ENCODE data around the gene RBBP6. TPM values are rescaled to one million over a fixed set of nuclear protein-coding genes. Genes with fewer than 3 reads are reported as not detected.
"Not testable (repeated sequence)": the region's sequence is repeated elsewhere in the genome, so short reads cannot be mapped to it uniquely, and the experiment has no call there.

RBBP6 gene
- total RNA-seq = 28.4 TPM

DNA sequence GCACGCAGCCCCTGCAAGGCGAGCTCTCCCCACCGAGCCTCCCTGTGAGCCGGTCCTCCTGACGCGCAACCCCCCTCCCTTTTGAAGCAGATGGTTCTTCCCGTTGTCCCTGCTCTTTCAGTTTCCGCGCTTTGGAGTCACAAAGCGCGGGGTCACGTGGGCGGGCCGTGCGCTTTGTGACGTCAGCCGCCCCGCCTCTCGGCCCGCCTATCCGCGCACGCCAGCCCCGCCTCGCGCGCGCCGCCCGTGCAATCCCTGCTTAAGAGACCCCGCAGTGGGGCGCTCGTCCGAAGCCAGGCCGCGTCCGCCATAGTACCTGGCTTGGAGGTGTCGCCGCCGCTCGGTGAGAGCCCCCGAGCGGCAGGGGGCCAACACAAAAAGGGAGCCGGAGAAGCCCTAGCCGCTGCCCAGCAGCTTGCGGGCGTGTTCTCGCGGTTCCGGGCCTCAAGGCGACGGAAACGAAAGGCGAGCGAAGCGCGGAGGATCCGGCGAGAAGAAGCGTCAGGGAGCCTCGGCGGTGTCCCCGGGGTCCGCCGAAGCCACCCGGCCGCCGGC is at the start of gene RBBP6:
Gene RBBP6, plus strand, starts transcription at position 272 of the 555 bp plus-strand sequence. CDS start 1,061 bp downstream, outside the sequence.
- peak; percentile 98 for ATAC-seq

DNA sequence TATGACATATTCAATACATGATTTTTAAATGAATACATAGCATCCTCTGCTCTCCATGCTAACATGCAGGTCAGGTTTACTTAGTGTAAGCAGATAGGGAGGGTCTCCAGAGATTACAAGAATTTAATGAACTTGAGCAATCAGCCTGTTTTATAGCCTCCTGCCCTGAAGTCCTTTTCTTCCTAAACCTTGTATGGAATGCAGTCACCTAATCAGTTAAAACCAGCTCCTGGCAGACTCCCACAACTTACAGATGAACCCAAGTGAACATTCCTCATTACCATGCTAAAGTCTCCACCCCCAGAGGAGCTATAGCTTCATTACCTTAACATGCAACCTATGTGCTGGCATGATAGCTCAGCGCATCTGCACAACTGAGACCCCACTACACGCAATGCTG is 48.5 kb upstream of the RBBP6 start:
- ATAC-seq = no peak

- peak; percentile 42 for ATAC-seq
Measured at GRCh38 chr16:24491731-24492130, 47.6 kb upstream of the RBBP6 start.

DNA sequence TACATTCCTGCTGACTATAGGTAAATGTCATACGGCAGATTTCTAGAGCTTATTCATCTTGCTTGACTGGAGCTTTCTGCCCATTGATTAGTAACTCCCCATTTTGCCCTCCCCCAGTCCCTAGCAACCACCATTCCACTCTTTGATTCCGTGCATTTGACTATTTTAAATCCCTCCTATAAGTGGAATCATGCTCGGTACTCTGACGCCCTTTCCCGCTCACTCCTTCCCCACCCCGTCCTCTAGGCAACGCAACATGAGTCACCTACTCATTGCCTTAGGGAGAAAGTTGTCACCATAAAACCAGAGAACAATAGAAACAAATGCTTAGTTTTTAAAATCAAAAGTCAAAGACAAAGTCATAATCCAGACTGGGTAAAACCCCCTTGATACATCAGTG is 45.5 kb upstream of the RBBP6 start:
- peak; percentile 92 for ATAC-seq

DNA sequence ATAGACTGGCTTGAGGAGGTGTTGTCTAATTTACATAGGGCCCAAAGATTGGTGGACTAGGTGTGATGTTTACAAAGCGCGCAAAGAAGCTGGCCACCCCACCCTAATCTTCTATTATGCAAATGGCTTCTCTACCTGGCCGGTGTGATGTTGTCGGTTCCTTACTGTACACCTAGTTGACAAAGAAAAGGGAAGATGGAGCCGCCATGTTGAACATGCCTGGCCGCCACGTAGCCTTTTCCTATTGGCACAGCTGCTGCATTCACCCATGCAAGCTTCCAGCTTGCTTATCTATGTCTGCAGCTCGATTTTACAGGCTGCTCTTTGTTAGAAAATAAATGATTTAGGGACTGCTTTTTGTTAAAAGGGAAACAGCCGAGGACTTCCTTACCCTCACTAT is 44.2 kb upstream of the RBBP6 start:
- not testable (repeated sequence) for ATAC-seq

GRCh38 chr16:24497440-24497839 is 41.9 kb upstream of the RBBP6 start:
- no peak for ATAC-seq

DNA sequence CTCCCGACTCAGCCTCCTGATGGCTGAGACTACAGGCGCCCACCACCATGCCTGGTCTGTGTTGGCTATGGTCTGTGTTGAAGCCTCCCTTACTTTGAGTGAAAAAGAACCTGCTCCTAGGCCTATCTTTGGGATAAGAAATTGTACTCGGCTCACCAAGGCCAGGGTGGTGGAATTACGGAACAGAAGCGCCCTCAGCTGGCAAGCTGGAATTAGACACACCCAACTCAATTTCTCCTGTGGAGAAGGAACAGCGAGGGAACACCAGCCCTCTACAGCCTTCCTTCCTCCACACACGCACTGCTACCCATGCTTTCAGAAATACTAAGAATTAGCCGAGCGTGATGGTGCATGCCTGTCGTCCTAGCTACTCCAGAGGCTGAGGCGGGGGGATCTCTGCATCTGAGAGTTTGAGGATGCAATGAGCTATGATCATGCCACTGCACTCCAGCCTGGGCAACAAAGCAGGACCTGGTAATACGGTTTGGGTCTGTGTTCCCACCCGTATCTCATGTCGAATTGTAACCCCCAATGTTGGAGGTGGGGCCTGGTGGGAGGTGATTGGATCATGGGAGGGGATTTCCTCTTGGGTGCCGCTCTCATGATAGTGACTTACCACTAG is 40.1 kb upstream of the RBBP6 start:
- peak; percentile 37 for ATAC-seq

DNA sequence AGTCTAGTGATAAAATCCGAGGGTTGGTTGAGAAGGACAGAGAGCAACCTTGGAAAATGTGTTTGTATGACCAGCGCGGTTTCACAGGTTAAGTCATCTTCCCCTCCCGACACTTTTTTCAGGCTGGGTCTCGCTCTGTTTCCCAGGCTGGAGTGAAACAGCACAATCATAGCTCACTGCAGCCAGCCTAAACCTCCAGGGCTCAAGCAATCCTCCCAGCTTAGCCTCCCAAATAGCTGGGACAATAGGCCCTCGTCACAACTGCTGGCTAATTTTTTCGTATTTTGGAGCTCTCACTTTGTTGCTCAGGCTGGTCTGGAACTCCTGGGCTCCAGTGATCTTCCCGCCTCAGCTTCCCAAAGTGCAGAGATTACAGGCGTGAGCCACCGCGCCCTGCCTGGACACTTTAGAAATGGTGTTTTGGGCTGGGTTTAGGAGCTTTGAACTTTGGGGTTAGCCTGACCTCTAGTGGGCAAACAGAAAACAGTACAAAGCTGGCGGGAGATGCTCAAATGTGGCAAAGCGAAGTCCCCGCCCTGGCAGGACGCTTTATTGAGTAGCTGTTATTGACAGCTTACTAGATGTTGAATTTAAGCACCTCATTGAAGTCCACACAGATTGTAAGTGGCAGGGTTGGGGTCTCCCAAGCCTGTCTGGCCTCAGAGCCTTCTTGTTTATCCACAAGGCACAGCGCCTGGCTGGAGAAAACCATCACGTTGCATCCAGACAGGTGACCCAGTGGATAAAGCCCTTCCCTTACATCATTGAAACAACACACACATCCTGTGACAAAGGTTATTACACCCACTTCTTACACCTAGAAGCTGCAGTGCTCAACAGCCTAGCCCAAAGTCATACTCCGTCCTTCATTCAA is 34.7 kb upstream of the RBBP6 start:
- peak; percentile 79 for ATAC-seq

- no peak for ATAC-seq
Measured at GRCh38 chr16:24505959-24506358, 33.4 kb upstream of the RBBP6 start.

DNA sequence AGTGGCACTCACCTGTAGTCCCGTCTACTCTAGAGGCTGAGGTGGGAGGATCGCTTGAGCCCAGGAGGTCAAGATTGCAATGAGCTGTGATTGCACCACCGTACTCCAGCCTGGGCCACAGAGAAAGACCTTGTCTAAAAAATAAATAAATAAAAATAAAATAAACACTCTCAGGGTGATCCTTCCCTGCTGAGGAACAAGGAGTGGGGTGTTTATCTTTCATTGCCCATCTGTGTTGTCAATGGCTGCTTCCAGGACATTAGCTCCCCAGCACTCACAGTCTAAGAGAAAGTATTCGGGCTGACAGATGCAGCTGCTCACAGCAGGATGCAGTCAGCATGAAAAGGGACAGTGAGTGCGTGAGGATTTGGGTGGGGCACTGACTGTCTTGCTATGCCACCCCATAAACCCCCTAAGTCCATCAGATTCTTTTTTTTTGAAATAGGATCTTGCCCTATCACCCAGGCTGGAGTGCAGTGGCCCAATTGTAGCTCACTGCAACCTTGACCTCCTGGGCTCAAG is 31.3 kb upstream of the RBBP6 start:
- no peak for ATAC-seq

DNA sequence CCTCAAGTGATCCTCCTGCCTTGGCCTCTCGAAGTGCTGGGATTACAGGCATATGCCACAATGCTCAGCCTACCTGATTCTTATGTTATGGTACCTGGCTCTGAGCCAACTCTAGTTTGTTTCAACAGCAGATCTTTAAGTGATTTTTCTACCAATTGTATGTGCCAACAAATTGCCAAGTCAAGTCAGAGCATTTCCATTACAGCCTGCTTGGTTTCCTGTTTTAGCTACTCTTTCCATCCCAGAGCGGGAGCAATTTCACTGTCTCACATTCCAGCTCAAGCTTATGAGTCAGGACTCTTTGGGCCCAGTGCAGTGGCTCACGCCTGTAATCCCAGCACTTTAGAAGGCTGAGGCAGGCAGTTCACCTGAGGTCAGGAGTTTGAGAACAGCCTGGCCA is 30.8 kb upstream of the RBBP6 start:
- ATAC-seq = peak; percentile 56

- ATAC-seq = no peak
Measured at GRCh38 chr16:24509536-24509935, 29.8 kb upstream of the RBBP6 start.

DNA sequence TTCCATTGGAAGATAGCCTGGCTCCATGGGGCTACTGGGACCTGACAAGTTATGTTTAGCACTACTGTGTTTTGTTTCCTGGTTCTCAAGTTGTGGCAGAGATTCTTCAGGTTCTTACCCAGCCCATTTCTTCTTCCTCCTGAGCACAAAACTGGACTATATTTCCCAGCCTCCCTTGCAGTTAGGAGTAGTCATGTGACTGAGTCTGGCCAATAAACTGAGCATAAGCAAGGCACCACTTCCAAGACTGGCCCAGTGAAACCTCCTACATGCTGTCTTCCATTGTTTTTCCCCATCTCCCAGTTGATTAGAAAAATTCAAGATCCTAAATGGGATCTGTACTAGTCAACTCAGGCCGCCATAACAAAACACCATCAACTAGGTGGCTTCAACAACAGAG is 28.2 kb upstream of the RBBP6 start:
- ATAC-seq = peak; percentile 73

- ATAC-seq = no peak
Measured at GRCh38 chr16:24511792-24512191, 27.6 kb upstream of the RBBP6 start.

DNA sequence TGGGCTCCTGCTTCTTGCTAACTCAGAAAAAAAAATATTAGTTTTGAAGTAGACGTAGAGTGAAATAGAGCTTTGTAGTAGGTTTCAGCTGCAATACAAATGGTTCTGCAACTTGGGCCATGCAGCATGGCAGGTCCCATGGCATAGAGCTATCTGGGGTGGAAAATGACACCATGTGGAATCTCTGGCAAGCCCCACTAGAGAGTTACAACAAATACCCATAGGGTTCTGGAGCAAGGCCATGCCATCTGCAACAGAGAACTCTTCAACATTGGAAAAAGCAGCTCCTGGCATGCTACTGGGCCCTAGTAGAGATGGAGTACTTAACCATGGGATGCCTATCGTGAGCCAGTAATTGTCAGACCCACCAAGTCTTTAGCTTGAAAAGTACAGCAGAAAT is 25.3 kb upstream of the RBBP6 start:
- ATAC-seq = no peak

DNA sequence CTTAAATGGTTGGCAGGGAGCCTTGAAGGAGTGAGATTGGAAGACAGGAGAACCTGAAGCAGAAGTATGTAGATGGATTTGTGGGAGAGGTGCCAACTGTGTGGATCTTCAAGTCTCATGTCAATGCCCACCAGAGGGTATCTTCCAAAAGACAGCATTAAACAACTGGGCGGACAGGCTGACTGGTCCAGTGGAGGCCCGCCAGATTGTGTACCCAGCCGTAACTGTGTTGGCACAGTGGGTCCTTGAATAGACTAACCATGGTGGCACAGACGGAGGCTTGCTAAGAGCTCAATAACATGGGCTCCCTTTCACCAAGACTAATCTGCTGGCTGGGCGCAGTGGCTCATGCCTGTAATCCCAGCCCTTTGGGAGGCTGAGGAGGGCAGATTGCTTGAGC is 24.2 kb upstream of the RBBP6 start:
- ATAC-seq = no peak

DNA sequence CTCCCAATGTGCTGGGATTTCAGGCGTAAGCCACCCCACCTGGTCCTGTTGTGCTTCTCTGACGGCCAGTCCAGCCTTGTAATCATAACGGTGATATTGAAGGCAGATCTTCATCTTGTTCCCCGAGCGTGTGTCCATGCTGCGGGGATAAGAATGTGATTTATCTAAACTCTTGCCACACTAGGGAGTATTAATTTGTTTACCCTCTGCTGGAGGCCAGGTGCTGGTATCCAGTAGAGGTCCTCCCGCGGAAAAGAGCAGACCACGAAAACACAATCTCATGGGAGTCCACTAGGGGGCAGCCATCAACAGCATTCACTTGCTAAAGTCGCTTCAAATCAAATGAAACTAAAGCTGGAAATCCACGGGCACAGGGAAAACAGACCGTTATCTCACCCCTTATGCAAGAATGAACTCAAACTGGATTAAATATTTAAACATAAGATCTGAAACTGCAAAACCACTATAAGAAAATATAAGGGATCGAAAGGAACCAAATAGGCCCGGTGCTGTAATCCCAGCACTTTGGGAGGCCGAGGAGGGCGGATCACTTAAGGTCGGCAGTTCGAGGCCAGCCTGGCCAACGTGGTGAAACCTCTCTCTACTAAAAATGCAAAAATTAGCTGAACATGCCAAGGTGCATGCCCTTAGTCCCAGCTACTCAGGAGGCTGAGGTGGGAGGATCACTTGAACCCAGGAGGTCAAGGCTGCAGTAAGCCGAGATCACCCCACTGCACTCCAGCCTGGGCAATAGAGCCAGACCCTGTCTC is 22.3 kb upstream of the RBBP6 start:
- ATAC-seq = peak; percentile 63

DNA sequence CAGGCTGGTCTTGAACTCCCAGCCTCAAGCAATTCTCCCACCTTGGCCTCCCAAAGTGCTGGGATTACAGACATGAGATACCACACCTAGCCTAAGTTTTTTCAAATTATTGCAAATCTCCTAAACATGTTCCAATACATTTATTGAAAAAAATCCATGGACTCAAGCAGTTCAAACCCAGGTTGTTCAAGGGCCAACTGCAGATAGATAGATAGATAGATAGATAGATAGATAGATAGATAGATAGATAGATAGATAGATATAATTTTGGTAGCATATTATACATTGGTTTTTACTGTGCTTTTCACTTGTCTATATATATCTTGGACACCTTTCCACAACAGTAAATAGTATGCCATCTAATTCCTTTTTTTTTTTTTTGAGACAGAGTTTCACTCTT is 20.9 kb upstream of the RBBP6 start:
- ATAC-seq = no peak

GRCh38 chr16:24520983-24521382 is 18.4 kb upstream of the RBBP6 start:
- peak; percentile 94 for ATAC-seq

DNA sequence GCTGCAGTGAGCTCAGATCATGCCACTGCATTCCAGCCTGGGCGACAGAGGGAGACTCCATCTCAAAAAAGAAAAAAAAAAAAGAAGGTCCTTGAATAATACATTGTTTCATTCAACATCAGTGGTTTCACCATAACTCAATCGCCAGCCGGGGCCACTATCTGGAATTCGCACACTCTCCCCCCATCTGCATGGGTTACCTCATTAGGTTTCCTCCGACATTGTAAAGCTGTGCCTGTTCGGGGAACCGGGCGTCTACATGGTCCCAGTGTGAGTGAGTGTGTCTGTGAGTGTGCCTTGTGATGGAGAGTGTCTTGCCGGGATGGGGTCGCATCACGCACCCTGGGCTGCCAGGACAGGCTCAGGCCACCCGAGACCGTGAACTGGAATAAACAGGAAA is 16.6 kb upstream of the RBBP6 start:
- ATAC-seq = no peak

DNA sequence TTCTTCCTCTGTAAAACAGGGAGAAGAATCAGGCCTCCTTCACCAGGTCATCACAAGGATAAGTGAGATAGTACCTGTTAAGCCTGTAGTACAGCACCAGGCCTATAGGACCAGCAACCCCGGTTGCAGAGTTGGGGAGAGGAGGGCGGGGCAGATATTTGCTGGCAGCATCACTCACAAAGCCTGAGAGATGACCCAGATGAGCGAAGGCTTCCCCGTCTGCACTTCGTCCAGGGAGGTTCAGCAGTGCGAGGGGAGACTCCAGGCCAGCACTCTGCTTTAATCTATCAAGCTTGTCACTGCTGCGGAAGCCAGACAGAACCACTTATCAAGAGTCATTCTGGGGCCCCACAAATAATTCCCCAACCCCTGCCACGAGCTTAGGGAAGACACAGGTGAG is 15.8 kb upstream of the RBBP6 start:
- peak; percentile 82 for ATAC-seq

GRCh38 chr16:24524855-24525677 is 14.3 kb upstream of the RBBP6 start:
- no peak for ATAC-seq
